ENCODE measurements around the gene TCF7L2.

DNA sequence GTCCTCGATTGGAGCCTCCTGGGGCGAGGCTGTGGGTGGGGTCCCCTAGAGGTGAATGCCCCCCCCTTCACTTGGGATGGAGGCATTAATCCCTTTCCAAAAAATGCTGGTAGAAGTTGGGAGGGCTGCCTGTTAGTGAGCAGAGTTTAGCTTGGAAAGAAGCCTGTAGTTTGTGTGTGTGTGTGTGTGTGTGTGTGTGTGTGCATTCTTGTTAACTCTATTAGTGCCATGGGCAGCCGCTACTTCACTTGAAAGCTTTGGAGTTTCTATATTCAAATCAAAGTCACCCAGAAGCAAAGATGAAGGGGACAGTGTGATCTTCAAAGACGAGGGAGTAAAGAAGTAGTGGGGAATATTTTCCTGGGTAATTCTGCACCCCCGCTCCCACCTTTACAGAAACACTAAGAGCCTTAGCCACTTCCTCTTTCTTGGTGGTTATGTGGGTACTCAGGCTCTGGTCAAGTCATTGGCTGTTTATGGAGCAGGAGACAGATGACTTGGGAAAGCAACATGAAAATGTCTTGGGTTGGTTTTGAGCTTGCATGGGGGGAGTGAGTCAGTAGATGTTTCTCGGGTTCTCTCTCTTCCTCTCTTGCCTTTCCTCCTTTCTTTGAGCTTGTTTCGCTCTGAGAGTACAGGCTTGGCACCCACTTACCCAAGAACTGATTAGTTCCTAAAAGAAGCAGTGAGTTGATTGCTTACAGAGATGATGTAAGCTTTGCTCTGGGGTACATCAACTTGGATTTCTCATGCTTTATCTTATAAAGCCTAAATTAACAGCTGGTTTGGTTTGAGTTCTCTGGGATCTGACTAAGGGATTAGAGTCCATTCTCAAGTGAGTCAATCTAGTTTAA, 35.9 kb downstream of the TCF7L2 start:
- no peak for TF ChIP-seq POLR2AphosphoS5 (IDR thresholded peaks at IDR 0.05; ENCODE audit: low read depth, low read length)
- TF ChIP-seq REST (IDR thresholded peaks at IDR 0.05; ENCODE audit: insufficient read depth in 1 of 2, low read depth in 2 of 2, low read length in 2 of 2): no peak
- no peak for TF ChIP-seq SIN3A (IDR thresholded peaks at IDR 0.05; ENCODE audit: borderline replicate concordance, insufficient read depth, low read length)

Data from PFSK-1 (cell line).